SKM-1 treated with dmso at 0.1 percent for 144 hours (cell line): Measurements from ENCODE around the gene THAP3.
"Not testable (repeated sequence)": the region's sequence is repeated elsewhere in the genome, so short reads cannot be mapped to it uniquely, and the experiment has no call there.

Experiments
- DNase-seq: peaks from one replicate; lab custom pipeline; 2025; ENCODE audit not compliant: unreplicated experiment; lab: John Stamatoyannopoulos, UW

The THAP3 gene

GRCh38 chr1:6632588-6633514, 8.2 kb downstream of the THAP3 start:
- DNase-seq = no peak

- DNase-seq = no peak
These were observed 9.8 kb downstream of the THAP3 start for GRCh38 chr1:6634371-6635052.

- no peak for DNase-seq
These were observed 10.7 kb downstream of the THAP3 start for GRCh38 chr1:6635161-6635909.

- DNase-seq = no peak
These were observed 11.5 kb downstream of the THAP3 start for GRCh38 chr1:6635910-6636760.

- not testable (repeated sequence) for DNase-seq
These were observed 12.1 kb downstream of the THAP3 start for GRCh38 chr1:6636778-6637177.

GRCh38 chr1:6637770-6638169, 13.1 kb downstream of the THAP3 start:
- DNase-seq = no peak

- DNase-seq = no peak
These were observed 13.6 kb downstream of the THAP3 start for GRCh38 chr1:6638226-6638625.

GRCh38 chr1:6640867-6641266, 16.2 kb downstream of the THAP3 start:
- not testable (repeated sequence) for DNase-seq

GRCh38 chr1:6645018-6645417, 20.4 kb downstream of the THAP3 start:
- DNase-seq = no peak

- peak; percentile 54 for DNase-seq
These were observed 22.0 kb downstream of the THAP3 start for GRCh38 chr1:6646499-6647148.

GRCh38 chr1:6648556-6648955, 23.9 kb downstream of the THAP3 start:
- DNase-seq = no peak

GRCh38 chr1:6651909-6652308, 27.2 kb downstream of the THAP3 start:
- no peak for DNase-seq

- peak; percentile 48 for DNase-seq
These were observed 28.3 kb downstream of the THAP3 start for GRCh38 chr1:6652986-6653385.

- DNase-seq = no peak
These were observed 29.0 kb downstream of the THAP3 start for GRCh38 chr1:6653436-6654290.

GRCh38 chr1:6657138-6657537, 32.5 kb downstream of the THAP3 start:
- no peak for DNase-seq

- no peak for DNase-seq
These were observed 33.8 kb downstream of the THAP3 start for GRCh38 chr1:6658359-6659060.

GRCh38 chr1:6660415-6661049, 35.9 kb downstream of the THAP3 start:
- DNase-seq = no peak

- not testable (repeated sequence) for DNase-seq
These were observed 37.8 kb downstream of the THAP3 start for GRCh38 chr1:6662468-6662867.
